Smooth muscle cell (in vitro differentiated cells): ENCODE data around the gene ATP5PB. TPM values are rescaled to one million over a fixed set of nuclear protein-coding genes. Genes with fewer than 3 reads are reported as not detected.

Experiments used
- DNase-seq: peaks from one replicate; lab custom pipeline; 2025; ENCODE audit not compliant: unreplicated experiment; lab: John Stamatoyannopoulos, UW
- H2AFZ ChIP-seq: fragments of 200-600 bp; sonication (generic); 2 replicates; pipeline ENCODE4 v1.6.0; 2016; ENCODE audit warnings: antibody characterized with exemption, low read depth, mild to moderate bottlenecking
- H3F3A ChIP-seq: fragments of 200-600 bp; sonication (generic); 2 replicates; pipeline ENCODE4 v1.6.0; 2017; ENCODE audit warnings: antibody characterized with exemption, low read depth
- H3K27ac ChIP-seq: fragments of 200-600 bp; sonication (generic); 2 replicates; pipeline ENCODE4 v1.5.1; 2016; ENCODE audit warnings: low read depth, mild to moderate bottlenecking
- H3K27me3 ChIP-seq: fragments of 200-600 bp; sonication (generic); 2 replicates; pipeline ENCODE4 v1.6.1; 2016; ENCODE audit warnings: low read depth, mild to moderate bottlenecking
- H3K36me3 ChIP-seq: fragments of 200-600 bp; sonication (generic); 2 replicates; pipeline ENCODE4 v1.5.1; 2016; ENCODE audit warnings: low read depth
- H3K4me1 ChIP-seq: fragments of 200-600 bp; sonication (generic); 2 replicates; pipeline ENCODE4 v1.5.1; 2016; ENCODE audit warnings: low read depth
- H3K4me2 ChIP-seq: fragments of 200-600 bp; sonication (generic); 2 replicates; pipeline ENCODE4 v1.6.0; 2016; ENCODE audit warnings: mild to moderate bottlenecking
- H3K4me3 ChIP-seq: fragments of 200-600 bp; sonication (generic); 2 replicates; pipeline ENCODE4 v1.5.1; 2016; ENCODE audit warnings: mild to moderate bottlenecking
- H3K79me2 ChIP-seq: fragments of 200-600 bp; sonication (generic); 2 replicates; pipeline ENCODE4 v1.6.0; 2016; ENCODE audit warnings: low read depth, mild to moderate bottlenecking
- H3K9ac ChIP-seq: fragments of 200-600 bp; sonication (generic); 2 replicates; pipeline ENCODE4 v1.6.0; 2016; ENCODE audit warnings: low read depth
- H3K9me3 ChIP-seq: fragments of 200-600 bp; sonication (generic); replicated peaks from 2 replicates; pipeline ENCODE4 v1.5.1; 2016; ENCODE audit warnings: low read depth
- H4K20me1 ChIP-seq: fragments of 200-600 bp; sonication (generic); 2 replicates; pipeline ENCODE4 v1.6.0; 2016; ENCODE audit warnings: low read depth
- CTCF ChIP-seq: fragments of 200-600 bp; sonication (generic); IDR thresholded peaks from 2 replicates; pipeline ENCODE4 v1.5.1; 2017; ENCODE audit warnings: borderline replicate concordance, mild to moderate bottlenecking, antibody characterized with exemption; ENCODE audit not compliant: insufficient read depth, poor library complexity, severe bottlenecking
- WGBS: methylation state at CpG from one replicate; pipeline ENCODE4 v1.1.7; 2016; ENCODE audit warnings: low lambda C conversion rate; 5-methylcytosine and 5-hydroxymethylcytosine counted together
- polyA plus RNA-seq: library from polyadenylated mRNA; unstranded; fragments of >200 nt; fragmentation: Nextera tagmentation; extraction: Ambion mirVana; gene quantifications from 2 replicates; pipeline ENCODE4 v1.2.1, GENCODE V29; 2016
- total RNA-seq: library from RNA; depleted of rRNA; stranded (reverse); fragments of >200 nt; gene quantifications from 2 replicates; pipeline ENCODE4 v1.2.3, GENCODE V29; 2014

The ATP5PB gene
- total and polyA plus RNA-seq, 2 experiments from 2014 or later = 272 to 289 TPM

GRCh38 chr1:111420377-111420776 lies 28.9 kb upstream of the ATP5PB start:
- DNase-seq = no peak
- Histone ChIP-seq H4K20me1 (no peaks in the 10 kb centered on the region), H3F3A (no peaks in the 10 kb centered on the region), H3K27ac (no peak overlapping the region), H3K79me2 (no peaks in the 10 kb centered on the region), H3K36me3 (no peaks in the 10 kb centered on the region), H3K9ac (no peak overlapping the region), H3K4me2 (no peak overlapping the region), H2AFZ (no peak overlapping the region), H3K4me1 (no peaks in the 10 kb centered on the region), H3K9me3 (no peaks in the 10 kb centered on the region), H3K27me3 (no peaks in the 10 kb centered on the region), H3K4me3 (no peak overlapping the region)
- 77% methylated on average over 5 of the region's 5 CpGs for WGBS
- no peak for TF ChIP-seq CTCF

GRCh38 chr1:111422546-111423391 lies 26.5 kb upstream of the ATP5PB start:
- no peaks in the 10 kb centered on the region for H3K79me2 ChIP-seq
- WGBS = 80% methylated on average over 13 of the region's 13 CpGs
- H3K27ac ChIP-seq = no peak overlapping the region
- H3K4me3 ChIP-seq = no peak overlapping the region
- H4K20me1 ChIP-seq = no peaks in the 10 kb centered on the region
- no peak for TF ChIP-seq CTCF
- H3K4me2 ChIP-seq = no peak overlapping the region
- no peaks in the 10 kb centered on the region for H3F3A ChIP-seq
- no peaks in the 10 kb centered on the region for H3K27me3 ChIP-seq
- H3K4me1 ChIP-seq = no peaks in the 10 kb centered on the region
- DNase-seq = no peak
- H3K9ac ChIP-seq = no peak overlapping the region
- H3K36me3 ChIP-seq = no peaks in the 10 kb centered on the region
- H3K9me3 ChIP-seq = no peaks in the 10 kb centered on the region
- no peak overlapping the region for H2AFZ ChIP-seq

GRCh38 chr1:111424281-111424680 lies 25.0 kb upstream of the ATP5PB start:
- no peak for DNase-seq
- no peaks in the 10 kb centered on the region for H3K79me2 ChIP-seq
- no peak overlapping the region for H3K27ac ChIP-seq
- H3K36me3 ChIP-seq = no peaks in the 10 kb centered on the region
- no peaks in the 10 kb centered on the region for H3K4me1 ChIP-seq
- 97% methylated on average over 3 of the region's 3 CpGs for WGBS
- H2AFZ ChIP-seq = no peak overlapping the region
- no peaks in the 10 kb centered on the region for H3K27me3 ChIP-seq
- no peak overlapping the region for H3K4me2 ChIP-seq
- no peaks in the 10 kb centered on the region for H3F3A ChIP-seq
- H3K9me3 ChIP-seq = no peaks in the 10 kb centered on the region
- H3K4me3 ChIP-seq = no peak overlapping the region
- H4K20me1 ChIP-seq = no peaks in the 10 kb centered on the region
- no peak for TF ChIP-seq CTCF
- H3K9ac ChIP-seq = no peak overlapping the region

GRCh38 chr1:111436726-111437125 lies 12.5 kb upstream of the ATP5PB start:
- no peak overlapping the region for H3K27ac ChIP-seq
- no peak for TF ChIP-seq CTCF
- no peak for DNase-seq
- H4K20me1 ChIP-seq = no peaks in the 10 kb centered on the region
- H3K79me2 ChIP-seq = no peaks in the 10 kb centered on the region
- no peak overlapping the region for H3K4me3 ChIP-seq
- no peaks in the 10 kb centered on the region for H3K4me1 ChIP-seq
- H3K27me3 ChIP-seq = peaks cover 4% of the 10 kb centered on the region
- H3K36me3 ChIP-seq = peaks cover 12% of the 10 kb centered on the region
- H3K4me2 ChIP-seq = peak overlapping the region; percentile 31
- no peak overlapping the region for H2AFZ ChIP-seq
- 56% methylated on average over 3 of the region's 3 CpGs for WGBS
- no peaks in the 10 kb centered on the region for H3F3A ChIP-seq
- no peak overlapping the region for H3K9ac ChIP-seq
- no peaks in the 10 kb centered on the region for H3K9me3 ChIP-seq
